Smooth muscle cell (in vitro differentiated cells): ENCODE measurements around the gene MXRA7. TPM values are rescaled to one million over a fixed set of nuclear protein-coding genes. Genes with fewer than 3 reads are reported as not detected.

Source experiments
- DNase-seq: peaks from one replicate; lab custom pipeline; 2025; ENCODE audit not compliant: unreplicated experiment; lab: John Stamatoyannopoulos, UW
- H2AFZ ChIP-seq: fragments of 200-600 bp; sonication (generic); 2 replicates; pipeline ENCODE4 v1.6.0; 2016; ENCODE audit warnings: antibody characterized with exemption, low read depth, mild to moderate bottlenecking
- H3F3A ChIP-seq: fragments of 200-600 bp; sonication (generic); 2 replicates; pipeline ENCODE4 v1.6.0; 2017; ENCODE audit warnings: antibody characterized with exemption, low read depth
- H3K27ac ChIP-seq: fragments of 200-600 bp; sonication (generic); 2 replicates; pipeline ENCODE4 v1.5.1; 2016; ENCODE audit warnings: low read depth, mild to moderate bottlenecking
- H3K27me3 ChIP-seq: fragments of 200-600 bp; sonication (generic); 2 replicates; pipeline ENCODE4 v1.6.1; 2016; ENCODE audit warnings: low read depth, mild to moderate bottlenecking
- H3K36me3 ChIP-seq: fragments of 200-600 bp; sonication (generic); 2 replicates; pipeline ENCODE4 v1.5.1; 2016; ENCODE audit warnings: low read depth
- H3K4me1 ChIP-seq: fragments of 200-600 bp; sonication (generic); 2 replicates; pipeline ENCODE4 v1.5.1; 2016; ENCODE audit warnings: low read depth
- H3K4me2 ChIP-seq: fragments of 200-600 bp; sonication (generic); 2 replicates; pipeline ENCODE4 v1.6.0; 2016; ENCODE audit warnings: mild to moderate bottlenecking
- H3K4me3 ChIP-seq: fragments of 200-600 bp; sonication (generic); 2 replicates; pipeline ENCODE4 v1.5.1; 2016; ENCODE audit warnings: mild to moderate bottlenecking
- H3K79me2 ChIP-seq: fragments of 200-600 bp; sonication (generic); 2 replicates; pipeline ENCODE4 v1.6.0; 2016; ENCODE audit warnings: low read depth, mild to moderate bottlenecking
- H3K9ac ChIP-seq: fragments of 200-600 bp; sonication (generic); 2 replicates; pipeline ENCODE4 v1.6.0; 2016; ENCODE audit warnings: low read depth
- H3K9me3 ChIP-seq: fragments of 200-600 bp; sonication (generic); replicated peaks from 2 replicates; pipeline ENCODE4 v1.5.1; 2016; ENCODE audit warnings: low read depth
- H4K20me1 ChIP-seq: fragments of 200-600 bp; sonication (generic); 2 replicates; pipeline ENCODE4 v1.6.0; 2016; ENCODE audit warnings: low read depth
- CTCF ChIP-seq: fragments of 200-600 bp; sonication (generic); IDR thresholded peaks from 2 replicates; pipeline ENCODE4 v1.5.1; 2017; ENCODE audit warnings: borderline replicate concordance, mild to moderate bottlenecking, antibody characterized with exemption; ENCODE audit not compliant: insufficient read depth, poor library complexity, severe bottlenecking
- WGBS: methylation state at CpG from one replicate; pipeline ENCODE4 v1.1.7; 2016; ENCODE audit warnings: low lambda C conversion rate; 5-methylcytosine and 5-hydroxymethylcytosine counted together
- polyA plus RNA-seq: library from polyadenylated mRNA; unstranded; fragments of >200 nt; fragmentation: Nextera tagmentation; extraction: Ambion mirVana; gene quantifications from 2 replicates; pipeline ENCODE4 v1.2.1, GENCODE V29; 2016
- total RNA-seq: library from RNA; depleted of rRNA; stranded (reverse); fragments of >200 nt; gene quantifications from 2 replicates; pipeline ENCODE4 v1.2.3, GENCODE V29; 2014

MXRA7 gene
- total and polyA plus RNA-seq, 2 experiments from 2014 or later: 134 to 158 TPM

- no peak overlapping the region for H3K4me3 ChIP-seq
- H3K9me3 ChIP-seq: peaks cover 12% of the 10 kb centered on the region
- H3K36me3 ChIP-seq: no peaks in the 10 kb centered on the region
- no peak overlapping the region for H3K9ac ChIP-seq
- H3K27me3 ChIP-seq: no peaks in the 10 kb centered on the region
- H3F3A ChIP-seq: no peaks in the 10 kb centered on the region
- no peaks in the 10 kb centered on the region for H3K4me1 ChIP-seq
- no peak overlapping the region for H3K4me2 ChIP-seq
- H3K79me2 ChIP-seq: no peaks in the 10 kb centered on the region
- TF ChIP-seq CTCF: no peak
- no peaks in the 10 kb centered on the region for H4K20me1 ChIP-seq
- no peak overlapping the region for H2AFZ ChIP-seq
- H3K27ac ChIP-seq: no peak overlapping the region
- WGBS: 50% methylated on average over 1 of the region's 1 CpG
- no peak for DNase-seq
Measured at GRCh38 chr17:76654408-76654807, 56.4 kb downstream of the MXRA7 start.

GRCh38 chr17:76650504-76650903 lies 60.3 kb downstream of the MXRA7 start:
- no peaks in the 10 kb centered on the region for H3K27me3 ChIP-seq
- H3F3A ChIP-seq: no peaks in the 10 kb centered on the region
- H3K36me3 ChIP-seq: no peaks in the 10 kb centered on the region
- WGBS: 91% methylated on average over 5 of the region's 5 CpGs
- no peaks in the 10 kb centered on the region for H4K20me1 ChIP-seq
- no peak for DNase-seq
- H3K9me3 ChIP-seq: peaks cover 12% of the 10 kb centered on the region
- H3K4me3 ChIP-seq: no peak overlapping the region
- H3K4me1 ChIP-seq: no peaks in the 10 kb centered on the region
- no peak overlapping the region for H2AFZ ChIP-seq
- H3K79me2 ChIP-seq: no peaks in the 10 kb centered on the region
- TF ChIP-seq CTCF: no peak
- no peak overlapping the region for H3K4me2 ChIP-seq
- H3K9ac ChIP-seq: no peak overlapping the region
- no peak overlapping the region for H3K27ac ChIP-seq

- DNase-seq: no peak
- WGBS: 63% methylated on average over 1 of the region's 1 CpG
- H2AFZ ChIP-seq: no peak overlapping the region
Measured at GRCh38 chr17:76646712-76647111, 64.1 kb downstream of the MXRA7 start.

More at GRCh38 chr17:76646712-76647111, 64.1 kb downstream of the MXRA7 start:
- Histone ChIP-seq H3K4me3 (no peak overlapping the region), H3K27ac (no peak overlapping the region), H4K20me1 (no peaks in the 10 kb centered on the region), H3K9me3 (peaks cover 1% of the 10 kb centered on the region), H3K27me3 (no peaks in the 10 kb centered on the region), H3K4me2 (no peak overlapping the region), H3K36me3 (no peaks in the 10 kb centered on the region), H3K9ac (no peak overlapping the region), H3K79me2 (no peaks in the 10 kb centered on the region), H3K4me1 (no peaks in the 10 kb centered on the region), H3F3A (no peaks in the 10 kb centered on the region)
- TF ChIP-seq CTCF: no peak
